Measurements from ENCODE around the gene ZNF773. TPM values are rescaled to one million over a fixed set of nuclear protein-coding genes. Genes with fewer than 3 reads are reported as not detected.
A peak's percentile ranks its signal among the peaks of the same experiment; 100 is the strongest.
"Not testable (repeated sequence)": the region's sequence is repeated elsewhere in the genome, so short reads cannot be mapped to it uniquely, and the experiment has no call there.

ZNF773 gene
- total and polyA plus RNA-seq, 10 of the 15 experiments (the other 5 are each of a cell fraction or from before 2014, with no cell fraction given), result 0.21 to 9.1 (median 6.7) TPM

GRCh38 chr19:57487477-57488298 lies 12.1 kb upstream of the ZNF773 start, which contains the start of gene ZNF419:
Gene ZNF419, plus strand, starts transcription at chr19:57487750. Its CDS starts 201 bp downstream, at chr19:57487951.
- DNase-seq (ENCODE audit: low read depth, low spot score) (peak; percentile 74), ATAC-seq (peak; percentile 100), FAIRE-seq (peak; percentile 97)
- H3K4me3 ChIP-seq, result peak within 1 kb of the TSS; percentile 76
- ChIA-PET POLR2A (interaction anchor here (0.5 to 2.0 kb wide), 2 partner anchors 10 to 161 kb away, joined by 6 to 7 read pairs; partner anchors contain the start of gene ZNF772), SMC1A (ENCODE audit: uncharacterized antibody, unreplicated experiment) (interaction anchor here (1.1 kb wide), 1 partner anchor 9 kb away, joined by 3 read pairs; no protein-coding TSS in a partner anchor), CTCF (interaction anchor here (0.6 kb wide), 1 partner anchor 251 kb away, joined by 3 read pairs; no protein-coding TSS in a partner anchor)
- H3K9ac ChIP-seq (ENCODE audit: control insufficient read depth, insufficient read depth, low read length), result peak within 1 kb of the TSS; percentile 72
- H3K79me2 ChIP-seq (ENCODE audit: control insufficient read depth, insufficient read depth, low read length); RAD21 ChIA-PET (ENCODE audit: unreplicated experiment); H3K4me1 ChIP-seq (ENCODE audit: control insufficient read depth, insufficient read depth, low read length); H3K27me3 ChIP-seq (replicated peaks in 1 of 2; ENCODE audit: control insufficient read depth in 2 of 2, insufficient read depth in 2 of 2, low read length in 1 of 2); in situ Hi-C loops (cut with MboI); H3K36me3 ChIP-seq (ENCODE audit: control insufficient read depth in 2 of 2, insufficient read depth in 2 of 2, low read length in 1 of 2); H4K20me1 ChIP-seq (ENCODE audit: control insufficient read depth, insufficient read depth); BruUV-seq (replicated peaks); intact Hi-C loops (cut with micrococcal nuclease; ENCODE audit: unreplicated experiment): not testable (repeated sequence)
- H3K27ac ChIP-seq (ENCODE audit: control insufficient read depth, insufficient read depth), result peak within 1 kb of the TSS; percentile 24; the same call in 1 of the 2 replicates
- peak within 1 kb of the TSS; percentile 97 for H2AFZ ChIP-seq (ENCODE audit: control insufficient read depth, low read depth, low read length)
- peaks cover 12% of the 10 kb centered on the region for H3K9me3 ChIP-seq (replicated peaks; ENCODE audit: control insufficient read depth, insufficient read depth, low read length)
- 2% methylated on average over 57 of the region's 69 CpGs for WGBS (ENCODE audit: insufficient coverage, insufficient replicate concordance, low lambda C conversion rate, missing lambda C conversion rate)
- H3K4me2 ChIP-seq (ENCODE audit: control insufficient read depth, insufficient read depth), result peak within 1 kb of the TSS; percentile 54; the same call in 1 of the 2 replicates
- TF ChIP-seq RUNX3 (IDR thresholded peaks at IDR 0.05; ENCODE audit: low read length) (0 out of 2 replicates have a peak, but pooled peaks have one; percentile 25), SIX5 (IDR thresholded peaks at IDR 0.05; ENCODE audit: low read depth, low read length, severe bottlenecking) (peak; percentile 94), POLR2A (IDR thresholded peaks at IDR 0.05; ENCODE audit: low read depth, low read length) (peak; percentile 86), PKNOX1 (IDR thresholded peaks at IDR 0.05) (peak; percentile 57), NFYB (IDR thresholded peaks at IDR 0.05; ENCODE audit: insufficient read depth, low read depth, low read length) (peak; percentile 81), TAF1 (IDR thresholded peaks at IDR 0.05; ENCODE audit: borderline replicate concordance, low read depth, low read length) (peak; percentile 62; the same call in 1 of the 2 replicates), POLR2AphosphoS5 (IDR thresholded peaks at IDR 0.05; ENCODE audit: low read length) (peak; percentile 69), EGR1 (IDR thresholded peaks at IDR 0.05; ENCODE audit: borderline replicate concordance in 1 of 2, low read depth in 2 of 2, low read length in 2 of 2) (peak in 1 of 2 experiments; percentile 60; a peak in 1 of 3 replicates), MXI1 (IDR thresholded peaks at IDR 0.05; ENCODE audit: low read depth, low read length) (0 out of 2 replicates have a peak, but pooled peaks have one; percentile 49), SP1 (IDR thresholded peaks at IDR 0.05; ENCODE audit: low read depth, low read length) (peak; percentile 90), CBFB (IDR thresholded peaks at IDR 0.05; ENCODE audit: low read depth) (0 out of 2 replicates have a peak, but pooled peaks have one; percentile 28), IKZF2 (IDR thresholded peaks at IDR 0.05) (peak; percentile 58 to 69; a peak in 2 of 4 replicates), SPI1 (IDR thresholded peaks at IDR 0.05; ENCODE audit: borderline replicate concordance, insufficient read depth, low read depth, low read length) (peak; percentile 2; the same call in 1 of the 2 replicates), BACH1 (IDR thresholded peaks at IDR 0.05; ENCODE audit: borderline replicate concordance) (0 out of 2 replicates have a peak, but pooled peaks have one; percentile 16), NR2C1 (IDR thresholded peaks at IDR 0.05) (0 out of 2 replicates have a peak, but pooled peaks have one; percentile 30), ZNF207 (IDR thresholded peaks at IDR 0.05; ENCODE audit: borderline replicate concordance) (peak; percentile 56; the same call in 1 of the 2 replicates), SRF (IDR thresholded peaks at IDR 0.05; ENCODE audit: low read depth in 2 of 2, low read length in 2 of 2) (0 out of 4 replicates have a peak, but pooled peaks of 1 of the 2 experiments have one; percentile 42)
- TF ChIP-seq, protein P1, sequence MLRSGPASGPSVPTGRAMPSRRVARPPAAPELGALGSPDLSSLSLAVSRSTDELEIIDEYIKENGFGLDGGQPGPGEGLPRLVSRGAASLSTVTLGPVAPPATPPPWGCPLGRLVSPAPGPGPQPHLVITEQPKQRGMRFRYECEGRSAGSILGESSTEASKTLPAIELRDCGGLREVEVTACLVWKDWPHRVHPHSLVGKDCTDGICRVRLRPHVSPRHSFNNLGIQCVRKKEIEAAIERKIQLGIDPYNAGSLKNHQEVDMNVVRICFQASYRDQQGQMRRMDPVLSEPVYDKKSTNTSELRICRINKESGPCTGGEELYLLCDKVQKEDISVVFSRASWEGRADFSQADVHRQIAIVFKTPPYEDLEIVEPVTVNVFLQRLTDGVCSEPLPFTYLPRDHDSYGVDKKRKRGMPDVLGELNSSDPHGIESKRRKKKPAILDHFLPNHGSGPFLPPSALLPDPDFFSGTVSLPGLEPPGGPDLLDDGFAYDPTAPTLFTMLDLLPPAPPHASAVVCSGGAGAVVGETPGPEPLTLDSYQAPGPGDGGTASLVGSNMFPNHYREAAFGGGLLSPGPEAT (IDR thresholded peaks at IDR 0.05; ENCODE audit: low read depth), result 0 out of 2 replicates have a peak, but pooled peaks have one; percentile 20
- TF ChIP-seq, protein P2, sequence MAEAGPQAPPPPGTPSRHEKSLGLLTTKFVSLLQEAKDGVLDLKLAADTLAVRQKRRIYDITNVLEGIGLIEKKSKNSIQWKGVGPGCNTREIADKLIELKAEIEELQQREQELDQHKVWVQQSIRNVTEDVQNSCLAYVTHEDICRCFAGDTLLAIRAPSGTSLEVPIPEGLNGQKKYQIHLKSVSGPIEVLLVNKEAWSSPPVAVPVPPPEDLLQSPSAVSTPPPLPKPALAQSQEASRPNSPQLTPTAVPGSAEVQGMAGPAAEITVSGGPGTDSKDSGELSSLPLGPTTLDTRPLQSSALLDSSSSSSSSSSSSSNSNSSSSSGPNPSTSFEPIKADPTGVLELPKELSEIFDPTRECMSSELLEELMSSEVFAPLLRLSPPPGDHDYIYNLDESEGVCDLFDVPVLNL (IDR thresholded peaks at IDR 0.05; ENCODE audit: low read depth, low read length), result 0 out of 2 replicates have a peak, but pooled peaks have one; percentile 18
